GM21528 (cell line): ENCODE data around the gene WDR4.
"Not testable (repeated sequence)": the region's sequence is repeated elsewhere in the genome, so short reads cannot be mapped to it uniquely, and the experiment has no call there.

Experiments used
- ATAC-seq: cut with Tn5 transposase; IDR thresholded peaks from one replicate; pipeline ENCODE4 v1.9.1; 2021; ENCODE audit warnings: mild to moderate bottlenecking, moderate library complexity; ENCODE audit not compliant: unreplicated experiment, low FRiP score

Gene WDR4

DNA sequence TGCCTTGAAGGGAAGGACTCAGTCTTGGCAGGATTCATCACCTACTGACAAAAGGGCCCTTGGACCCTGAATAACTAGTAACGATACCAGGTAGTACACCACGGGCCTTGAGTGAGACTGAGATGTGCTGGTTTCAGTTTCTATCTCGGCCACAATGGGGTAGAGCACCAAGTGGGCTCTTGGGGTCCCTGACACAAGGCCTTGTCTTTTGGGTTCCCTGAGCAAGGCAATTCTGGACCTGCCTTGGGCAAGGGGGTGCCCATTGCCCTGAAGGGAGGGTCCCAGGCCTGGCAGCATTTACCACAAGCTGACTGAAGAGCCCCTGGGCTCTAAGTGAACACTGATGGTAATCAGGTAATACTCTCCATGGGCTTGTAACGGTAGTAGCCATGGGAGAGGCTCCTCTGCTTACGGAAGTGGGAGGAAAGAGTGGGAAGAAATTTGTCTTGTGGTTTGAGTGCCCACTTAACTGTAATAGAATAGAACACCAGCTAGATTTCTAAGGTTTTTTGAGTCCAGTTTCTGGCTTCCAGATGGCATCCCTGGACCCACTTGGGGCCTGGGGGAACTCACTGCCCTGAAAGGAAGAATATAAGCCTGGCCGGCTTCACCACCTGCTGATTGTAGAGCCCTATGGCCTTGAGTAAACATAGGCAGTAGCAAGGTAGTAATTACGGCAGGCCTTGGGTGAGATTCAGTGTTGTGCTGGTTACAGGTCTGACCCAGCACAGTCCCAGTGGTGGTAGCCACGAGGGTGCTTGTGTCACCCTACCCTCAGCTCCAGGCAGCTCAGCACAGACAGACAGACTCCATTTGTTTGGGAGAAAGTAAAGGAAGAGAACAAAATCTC is 58.5 kb downstream of the WDR4 start:
- no peak for ATAC-seq

DNA sequence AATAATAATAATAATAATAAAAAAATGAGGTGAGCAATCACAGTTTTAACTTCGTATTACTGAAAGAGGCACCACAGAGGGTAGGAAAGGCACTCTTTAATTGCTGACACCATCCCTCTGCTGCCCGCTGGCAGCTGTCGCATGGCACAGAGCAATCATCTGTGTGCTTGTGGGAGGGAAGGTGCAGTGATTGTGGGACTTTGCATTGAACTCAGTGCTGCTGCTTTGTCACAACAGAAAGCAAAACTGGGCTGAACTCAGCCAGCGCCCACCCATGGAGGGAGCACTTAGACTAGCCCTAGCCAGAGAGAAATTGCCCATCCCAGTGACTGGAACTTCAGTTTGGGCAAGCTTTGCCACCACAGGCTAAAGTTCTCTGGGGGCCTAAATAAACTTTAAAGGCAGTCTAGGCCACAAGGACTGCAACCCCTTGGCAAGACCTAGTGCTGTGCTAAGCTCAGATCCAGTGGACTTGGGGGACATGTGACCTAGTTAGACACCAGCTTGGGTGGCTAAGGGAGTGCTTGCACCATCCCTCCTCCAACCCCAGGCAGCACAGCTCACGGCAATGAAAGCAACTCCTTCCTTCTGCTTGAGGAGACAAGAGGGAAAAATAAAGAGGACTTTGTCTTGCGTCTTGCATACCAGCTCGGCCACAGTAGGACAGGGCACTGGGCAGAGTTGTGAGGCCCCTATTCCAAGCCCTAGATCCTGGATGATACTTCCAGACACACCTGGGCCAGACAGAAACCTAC is 59.3 kb downstream of the WDR4 start:
- no peak for ATAC-seq

DNA sequence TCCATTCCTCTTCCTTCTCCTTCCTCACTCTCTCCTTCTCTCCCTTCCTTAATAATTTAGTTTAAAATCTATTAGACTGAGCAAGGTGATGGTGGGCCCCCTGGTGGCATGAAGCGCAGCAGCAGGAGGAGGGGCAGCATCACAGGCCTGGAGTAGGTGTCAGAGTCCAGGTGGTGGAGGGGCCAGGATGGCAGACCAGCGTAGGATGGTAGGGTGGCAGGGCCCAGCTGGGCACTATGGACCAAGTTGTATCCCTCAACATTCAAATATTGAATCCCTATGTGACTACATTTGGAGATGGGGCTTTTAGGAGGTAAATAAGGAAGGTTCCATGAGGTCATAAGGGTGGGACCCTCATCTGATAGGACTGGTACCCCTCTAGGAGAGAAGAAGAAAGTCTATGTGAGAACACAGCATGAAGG is 61.0 kb downstream of the WDR4 start:
- ATAC-seq, result no peak

DNA sequence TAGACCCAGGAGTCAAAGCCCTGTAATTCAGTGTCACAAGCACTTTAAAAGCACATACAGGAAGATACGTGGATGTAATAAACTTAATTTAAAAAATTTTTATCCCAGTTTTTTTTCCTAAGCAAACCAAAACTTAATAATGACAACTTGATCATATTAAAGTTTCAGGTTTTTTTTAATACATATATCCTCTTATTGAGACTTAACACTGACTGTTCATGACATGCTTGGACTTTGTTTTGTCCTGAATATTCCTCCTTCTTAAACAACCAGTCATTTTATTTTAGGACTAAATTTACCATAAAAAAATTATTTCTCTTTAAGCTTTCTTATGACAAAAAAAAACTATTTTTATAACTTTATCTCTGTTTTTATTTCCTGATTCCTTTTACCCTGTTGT is 64.1 kb downstream of the WDR4 start:
- ATAC-seq, result no peak

DNA sequence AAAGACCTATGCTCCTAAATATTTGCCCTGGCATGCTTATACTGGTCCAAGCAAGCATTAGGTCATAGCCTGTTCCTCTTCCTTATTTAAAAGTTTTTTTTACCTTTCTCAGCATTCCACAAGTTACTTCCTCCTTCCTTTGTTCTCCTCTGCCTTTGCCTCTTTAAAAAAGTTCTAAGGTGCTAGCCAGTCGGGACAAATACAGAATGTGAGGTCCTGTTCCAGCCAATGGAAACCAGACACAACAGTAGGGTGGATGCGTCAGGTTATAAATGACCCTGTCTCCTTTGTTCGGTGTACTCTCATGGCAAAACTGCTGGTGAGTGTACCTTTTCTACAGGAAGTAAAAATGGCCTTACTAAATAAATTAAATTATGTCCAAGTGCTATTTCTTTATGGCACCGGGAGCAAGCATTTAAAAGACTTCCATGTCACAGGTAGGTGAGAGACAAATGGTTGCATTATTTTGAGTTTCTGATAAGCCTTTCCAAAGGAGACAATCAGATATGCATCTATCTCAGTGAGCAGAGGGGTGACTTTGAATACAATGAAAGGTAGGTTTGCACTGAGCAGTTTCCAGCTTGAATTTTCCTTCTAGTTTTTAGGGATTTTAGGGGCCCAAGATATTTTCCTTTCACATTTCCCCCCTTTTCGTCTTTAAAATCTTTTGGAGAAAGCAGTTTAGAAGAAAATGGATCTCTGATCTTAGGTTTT is 66.7 kb downstream of the WDR4 start:
- ATAC-seq, result not testable (repeated sequence)

DNA sequence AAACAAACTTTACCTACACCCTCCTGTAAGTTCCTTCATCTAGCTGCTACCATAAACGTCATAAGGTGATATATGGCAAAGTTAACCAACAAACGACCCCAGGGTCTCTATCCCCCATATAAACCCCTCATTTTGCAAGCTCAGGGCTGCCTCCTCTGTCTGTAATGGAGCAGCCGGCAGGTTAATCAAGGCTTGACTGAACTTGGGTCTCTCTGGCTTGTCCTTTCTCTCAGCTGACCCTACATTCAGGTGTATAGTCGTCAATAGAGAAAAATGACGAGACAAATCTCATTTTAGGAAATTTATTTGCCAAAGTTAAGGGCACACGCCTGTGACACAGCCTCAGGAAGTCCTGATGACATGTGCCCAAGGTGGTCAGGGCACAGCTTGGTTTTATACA is 67.4 kb downstream of the WDR4 start:
- no peak for ATAC-seq

DNA sequence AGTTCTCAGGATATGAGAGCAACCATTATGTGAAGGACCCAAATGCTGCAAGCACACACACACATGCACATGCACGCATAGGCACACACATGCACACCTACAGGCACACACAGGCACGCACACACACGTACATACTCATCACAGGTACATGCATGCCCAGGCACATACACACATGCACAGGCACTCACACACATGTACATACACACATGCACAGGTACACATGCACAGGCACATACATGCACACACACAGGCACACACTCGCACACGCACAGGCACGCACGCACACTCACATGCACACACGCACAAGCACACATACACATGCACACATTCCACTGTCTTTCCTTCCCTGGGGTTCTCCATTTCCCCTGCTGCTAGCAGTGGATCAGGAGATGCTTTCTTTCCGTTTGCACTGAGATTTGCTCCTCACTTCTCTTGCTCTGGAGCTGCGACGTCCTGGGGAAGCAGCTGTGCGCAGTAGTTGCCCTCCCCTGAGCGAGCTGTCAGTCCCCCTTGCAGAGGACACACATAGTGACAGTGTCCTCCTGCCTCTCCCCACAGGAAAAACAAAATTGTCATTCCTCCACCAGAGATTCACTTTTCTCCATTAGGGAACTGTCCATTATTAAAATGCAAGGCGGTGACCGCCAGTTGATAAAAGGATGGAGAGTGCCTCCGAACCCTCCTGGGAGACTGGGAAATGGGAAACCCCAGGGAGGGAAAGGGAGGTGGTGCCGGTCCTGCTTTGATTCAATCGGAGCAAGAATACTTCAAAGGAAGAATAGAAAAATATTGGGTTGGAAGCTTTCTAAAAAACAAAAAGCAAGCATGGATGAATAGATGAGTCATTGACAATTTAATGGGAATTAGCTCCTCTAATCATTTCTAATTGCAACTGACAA is 69.5 kb downstream of the WDR4 start:
- no peak for ATAC-seq

DNA sequence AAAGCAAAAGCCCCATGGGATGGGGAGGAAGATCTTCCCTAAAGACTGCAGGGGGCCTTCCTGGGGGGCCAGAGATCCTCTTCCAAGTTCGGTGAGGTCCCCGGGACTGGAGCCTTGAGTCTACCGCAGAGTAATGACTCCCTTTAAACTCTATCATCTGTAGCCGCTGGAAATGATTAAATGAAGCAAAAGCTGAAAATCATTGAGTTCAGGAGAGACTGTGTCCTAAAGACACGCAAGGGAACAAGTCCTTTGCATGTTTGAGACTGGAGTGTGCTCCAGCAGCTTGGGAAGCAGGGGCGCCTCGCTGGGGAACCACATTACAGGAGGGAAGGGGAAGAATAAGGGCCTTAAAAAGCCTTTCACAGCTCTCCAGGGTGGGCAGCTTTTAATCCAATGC is 70.2 kb downstream of the WDR4 start:
- no peak for ATAC-seq

DNA sequence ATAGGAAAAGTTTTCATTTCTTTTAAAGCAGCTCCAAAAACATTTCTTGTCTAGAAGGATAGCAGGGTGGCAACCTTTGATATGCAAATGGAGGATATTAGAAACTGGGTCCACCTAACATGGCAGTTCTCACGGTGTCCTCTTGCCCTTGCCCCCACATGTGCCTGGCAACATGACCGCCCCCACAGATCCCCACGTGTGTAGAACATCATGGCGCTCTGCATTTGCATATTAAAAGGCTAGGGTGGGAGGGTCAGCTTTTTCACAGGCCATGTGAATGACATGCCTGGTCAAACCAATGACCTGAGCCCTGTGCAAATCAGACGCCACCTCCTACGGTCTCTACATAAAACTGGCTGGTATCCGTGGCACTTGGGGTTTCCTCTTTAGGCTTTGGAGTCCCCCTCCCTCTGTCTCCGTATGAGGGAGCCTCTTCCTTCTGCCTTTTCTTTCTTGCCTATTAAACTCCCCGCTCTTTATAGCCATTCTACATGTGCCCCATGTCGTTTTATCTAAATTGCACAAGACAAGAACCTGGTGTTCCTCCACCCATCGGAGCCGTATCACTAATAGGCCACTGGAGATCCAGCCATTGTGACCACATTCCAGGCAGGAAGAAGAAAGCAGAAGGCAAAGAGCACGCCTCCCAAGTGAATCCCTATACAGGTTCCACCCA is 71.3 kb downstream of the WDR4 start:
- no peak for ATAC-seq

DNA sequence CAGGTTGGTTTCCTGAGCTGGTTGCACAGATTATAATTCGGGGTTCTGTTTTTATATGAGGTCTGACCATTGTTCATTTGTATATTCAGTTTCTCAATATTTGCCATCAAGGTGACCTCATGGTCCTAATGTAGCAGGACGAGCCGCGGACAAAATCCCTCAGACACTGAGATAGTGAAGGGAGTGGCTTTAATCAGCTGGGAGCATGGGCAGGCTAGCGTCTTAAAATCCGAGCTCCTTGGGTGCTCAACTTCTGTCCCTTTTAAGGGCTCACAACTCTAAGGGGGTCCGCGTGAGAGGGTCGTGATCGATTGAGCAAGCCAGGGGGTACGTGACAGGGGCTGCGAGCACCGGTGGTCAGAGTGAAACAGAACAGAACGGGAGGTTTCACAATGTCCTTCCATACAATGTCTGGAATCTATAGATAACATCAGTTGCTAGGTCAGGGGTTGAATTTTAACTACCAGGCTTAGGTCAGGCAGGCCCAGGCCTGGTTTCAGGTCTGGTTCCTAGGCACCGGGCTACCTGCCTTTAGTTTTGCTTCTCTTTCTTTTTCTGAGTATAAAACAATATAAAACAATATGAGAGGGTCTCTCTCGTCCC is 71.9 kb downstream of the WDR4 start:
- ATAC-seq, result not testable (repeated sequence)

DNA sequence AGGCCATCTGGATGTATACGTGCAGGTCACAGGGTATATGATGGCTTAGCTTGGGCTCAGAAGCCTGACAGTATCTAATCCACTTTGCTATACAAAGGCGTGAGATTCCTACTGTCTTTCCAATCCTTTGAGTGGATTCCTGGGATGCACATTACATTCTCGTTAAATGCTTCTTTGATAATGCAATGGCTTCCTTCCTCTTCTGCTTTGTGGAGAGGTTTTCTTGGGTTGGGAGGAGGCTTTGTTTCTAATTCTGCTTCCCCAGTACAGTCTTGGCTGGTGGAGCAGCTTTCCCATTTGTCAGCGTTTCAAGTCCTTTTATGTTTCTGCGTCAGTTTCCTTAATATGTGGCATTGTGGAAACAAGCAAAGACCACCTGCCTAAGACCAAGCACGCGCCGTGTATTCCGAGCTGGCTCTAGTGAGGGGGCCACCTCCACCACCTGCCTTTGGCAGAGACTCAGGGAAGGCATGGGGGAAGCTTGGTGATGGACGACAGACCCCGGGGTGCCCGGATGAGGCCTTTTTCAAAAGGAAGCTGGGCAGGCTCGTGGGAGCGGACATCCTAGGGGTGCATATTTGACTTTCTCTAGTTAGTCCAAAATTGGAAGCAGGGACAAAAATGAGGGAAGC is 72.7 kb downstream of the WDR4 start:
- no peak for ATAC-seq

DNA sequence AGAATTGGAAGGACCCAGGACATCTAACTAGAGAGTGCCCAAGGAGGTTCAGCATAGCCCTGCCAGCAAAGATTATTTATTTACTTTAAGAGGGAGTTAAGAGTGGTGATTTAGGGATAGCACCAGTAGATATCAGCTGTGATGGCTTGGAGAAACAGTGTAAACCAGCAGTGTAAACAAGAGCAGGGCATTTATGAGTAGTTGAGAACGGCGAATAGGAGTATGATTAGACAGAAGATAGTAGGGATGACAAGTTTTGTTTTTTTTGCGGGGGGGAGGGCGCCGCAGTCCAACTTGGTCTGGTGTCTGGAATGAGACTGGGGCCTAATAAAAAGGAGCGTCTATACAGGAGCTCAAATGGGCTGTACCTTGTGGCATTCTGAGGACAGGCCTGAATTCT is 77.7 kb downstream of the WDR4 start:
- not testable (repeated sequence) for ATAC-seq

DNA sequence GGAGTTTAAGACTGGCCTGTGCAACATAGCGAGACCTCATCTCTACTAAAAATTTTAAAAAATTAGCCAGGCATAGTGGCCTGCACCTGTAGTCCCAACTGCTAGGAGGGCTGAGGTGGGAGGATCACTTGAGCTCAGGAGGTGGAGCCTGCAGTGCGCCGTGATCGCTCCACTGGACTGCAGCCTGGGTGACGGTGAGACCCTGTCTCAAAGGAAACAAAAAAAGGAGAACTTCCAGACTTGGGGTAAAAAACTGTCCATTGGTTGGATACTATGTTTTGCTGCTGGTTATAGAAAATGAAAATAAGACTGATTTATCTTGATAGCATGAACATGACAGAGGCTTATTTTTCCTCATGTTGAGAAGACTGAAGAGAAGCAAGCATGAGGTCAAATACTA is 79.4 kb downstream of the WDR4 start:
- ATAC-seq, result no peak

DNA sequence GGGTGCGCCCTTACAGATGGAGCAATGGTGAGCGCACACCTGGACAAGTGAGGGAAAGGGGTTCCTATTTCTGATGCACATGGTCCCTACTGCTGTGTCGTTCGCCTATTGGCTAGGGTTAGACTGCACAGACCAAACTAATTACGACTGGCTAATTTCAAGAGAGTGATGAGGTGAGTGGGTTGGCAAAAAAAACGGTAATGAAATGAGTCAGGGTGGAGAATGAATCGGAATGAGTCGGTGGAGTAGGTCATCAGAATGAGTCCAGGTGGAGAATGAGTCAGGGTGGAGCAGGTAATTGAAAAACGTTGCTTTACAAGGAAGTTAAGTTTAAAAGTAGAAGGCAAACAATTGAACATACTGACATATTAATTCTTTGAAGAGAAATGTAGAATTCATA is 79.8 kb downstream of the WDR4 start:
- no peak for ATAC-seq
